ENCODE measurements around the gene MAEA.

The MAEA gene

GRCh38 chr4:1246111-1246881, 43.4 kb upstream of the MAEA start:
- Histone ChIP-seq H3K27me3 (ENCODE audit: insufficient read depth, low read depth, severe bottlenecking) (no peaks in the 10 kb centered on the region), H3K36me3 (peaks cover 62% of the 10 kb centered on the region), H3K9me3 (ENCODE audit: severe bottlenecking) (peaks cover 12% of the 10 kb centered on the region), H3K27ac (peak overlapping the region; percentile 97; the same call in 1 of the 2 replicates), H3K4me3 (ENCODE audit: low read depth, low read length) (no peak overlapping the region)
- DNase-seq = peak; percentile 9
- TF ChIP-seq, protein P1, sequence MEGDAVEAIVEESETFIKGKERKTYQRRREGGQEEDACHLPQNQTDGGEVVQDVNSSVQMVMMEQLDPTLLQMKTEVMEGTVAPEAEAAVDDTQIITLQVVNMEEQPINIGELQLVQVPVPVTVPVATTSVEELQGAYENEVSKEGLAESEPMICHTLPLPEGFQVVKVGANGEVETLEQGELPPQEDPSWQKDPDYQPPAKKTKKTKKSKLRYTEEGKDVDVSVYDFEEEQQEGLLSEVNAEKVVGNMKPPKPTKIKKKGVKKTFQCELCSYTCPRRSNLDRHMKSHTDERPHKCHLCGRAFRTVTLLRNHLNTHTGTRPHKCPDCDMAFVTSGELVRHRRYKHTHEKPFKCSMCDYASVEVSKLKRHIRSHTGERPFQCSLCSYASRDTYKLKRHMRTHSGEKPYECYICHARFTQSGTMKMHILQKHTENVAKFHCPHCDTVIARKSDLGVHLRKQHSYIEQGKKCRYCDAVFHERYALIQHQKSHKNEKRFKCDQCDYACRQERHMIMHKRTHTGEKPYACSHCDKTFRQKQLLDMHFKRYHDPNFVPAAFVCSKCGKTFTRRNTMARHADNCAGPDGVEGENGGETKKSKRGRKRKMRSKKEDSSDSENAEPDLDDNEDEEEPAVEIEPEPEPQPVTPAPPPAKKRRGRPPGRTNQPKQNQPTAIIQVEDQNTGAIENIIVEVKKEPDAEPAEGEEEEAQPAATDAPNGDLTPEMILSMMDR (IDR thresholded peaks at IDR 0.05; ENCODE audit: low read depth, low read length) = no peak

DNA sequence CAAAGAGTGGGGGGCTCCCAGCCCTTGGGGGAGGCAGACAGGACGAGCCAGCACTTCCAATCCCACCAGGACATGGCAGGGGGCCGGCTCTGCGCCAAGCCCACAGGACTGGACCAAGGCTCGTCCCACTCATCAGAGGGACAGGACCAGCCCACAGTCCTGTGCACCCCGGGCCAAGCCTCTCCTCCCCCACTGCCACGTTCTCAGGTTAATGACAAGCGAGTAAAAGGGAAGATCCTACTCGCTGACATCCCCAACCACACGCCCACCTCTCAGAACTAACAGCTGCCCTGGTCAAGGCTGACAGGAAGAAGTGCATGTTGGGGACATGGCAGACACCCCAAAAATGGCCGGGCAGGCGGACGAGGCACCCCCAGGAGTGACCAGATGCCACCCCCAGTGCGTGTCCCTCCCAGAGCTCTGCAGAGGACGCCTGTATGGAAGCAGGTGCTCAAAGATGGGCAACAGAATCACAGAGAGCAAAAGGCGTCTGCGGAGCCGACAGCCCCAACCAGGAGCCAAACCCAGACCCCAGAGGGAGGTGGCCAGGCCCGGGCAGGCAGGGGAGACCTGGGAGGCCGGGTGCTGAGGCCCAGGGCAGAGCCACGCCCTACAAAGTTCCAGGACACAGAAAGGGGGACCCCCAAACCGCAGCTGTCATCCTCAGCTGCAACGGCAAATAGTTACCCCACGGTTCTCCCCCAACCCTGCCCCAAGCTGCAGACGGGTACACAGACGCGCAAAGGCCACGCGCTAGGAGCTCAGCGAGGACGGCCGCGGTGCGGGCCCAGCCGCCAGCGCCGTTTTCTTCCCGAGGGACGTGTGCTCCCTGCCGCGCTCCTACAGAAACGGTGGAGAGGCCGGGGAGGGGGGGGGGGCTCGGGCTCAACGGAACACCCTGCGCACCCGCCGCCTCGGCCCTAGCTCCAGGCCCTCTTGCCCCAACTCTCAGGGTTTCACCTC, 42.5 kb upstream of the MAEA start:
- Histone ChIP-seq H3K27ac (peak overlapping the region; percentile 97), H3K27me3 (ENCODE audit: insufficient read depth, low read depth, severe bottlenecking) (no peaks in the 10 kb centered on the region), H3K36me3 (peaks cover 57% of the 10 kb centered on the region), H3K4me3 (ENCODE audit: low read depth, low read length) (peak overlapping the region; percentile 82), H3K9me3 (ENCODE audit: severe bottlenecking) (peaks cover 13% of the 10 kb centered on the region)
- DNase-seq = peak; percentile 20
- TF ChIP-seq, protein P1 (IDR thresholded peaks at IDR 0.05; ENCODE audit: low read depth, low read length) = no peak

DNA sequence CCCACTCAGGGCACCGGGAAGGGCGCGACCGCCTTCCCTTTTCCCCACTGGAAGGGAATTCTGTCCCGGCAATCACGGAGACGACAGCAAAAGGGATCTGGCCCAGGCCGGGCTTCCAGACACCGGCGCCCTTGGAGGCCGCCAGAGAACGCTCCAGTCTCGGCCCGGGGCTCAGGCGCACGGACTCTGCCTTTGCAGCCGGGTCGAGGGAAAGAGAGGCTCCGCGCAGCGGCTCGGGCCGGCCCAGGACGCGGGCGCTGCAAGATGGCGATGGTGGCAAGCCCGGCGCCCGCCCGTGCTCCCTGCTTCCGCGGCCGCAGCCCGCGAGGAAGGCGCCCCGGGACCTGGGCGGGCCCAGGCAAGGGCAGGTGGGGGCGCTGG, 41.8 kb upstream of the MAEA start:
- Histone ChIP-seq H3K4me3 (ENCODE audit: low read depth, low read length) (peak overlapping the region; percentile 82), H3K27me3 (ENCODE audit: insufficient read depth, low read depth, severe bottlenecking) (no peaks in the 10 kb centered on the region), H3K9me3 (ENCODE audit: severe bottlenecking) (peaks cover 13% of the 10 kb centered on the region), H3K27ac (peak overlapping the region; percentile 97), H3K36me3 (peaks cover 54% of the 10 kb centered on the region)
- DNase-seq = no peak
- TF ChIP-seq, protein P1 (IDR thresholded peaks at IDR 0.05; ENCODE audit: low read depth, low read length) = no peak

GRCh38 chr4:1248245-1249147, 41.2 kb upstream of the MAEA start, which contains the start of gene CTBP1:
Gene CTBP1 (minus strand): TSS chr4:1249130. CDS start chr4:1241331, 7,799 bp downstream.
- peak within 1 kb of the TSS; percentile 82 for H3K4me3 ChIP-seq (ENCODE audit: low read depth, low read length)
- TF ChIP-seq, protein P1 (IDR thresholded peaks at IDR 0.05; ENCODE audit: low read depth, low read length) = no peak
- H3K36me3 ChIP-seq = peaks cover 59% of the 10 kb centered on the region
- DNase-seq = peak; percentile 76
- H3K27ac ChIP-seq = peak within 1 kb of the TSS; percentile 99
- H3K9me3 ChIP-seq (ENCODE audit: severe bottlenecking) = peaks cover 19% of the 10 kb centered on the region
- H3K27me3 ChIP-seq (ENCODE audit: insufficient read depth, low read depth, severe bottlenecking) = no peaks in the 10 kb centered on the region

DNA sequence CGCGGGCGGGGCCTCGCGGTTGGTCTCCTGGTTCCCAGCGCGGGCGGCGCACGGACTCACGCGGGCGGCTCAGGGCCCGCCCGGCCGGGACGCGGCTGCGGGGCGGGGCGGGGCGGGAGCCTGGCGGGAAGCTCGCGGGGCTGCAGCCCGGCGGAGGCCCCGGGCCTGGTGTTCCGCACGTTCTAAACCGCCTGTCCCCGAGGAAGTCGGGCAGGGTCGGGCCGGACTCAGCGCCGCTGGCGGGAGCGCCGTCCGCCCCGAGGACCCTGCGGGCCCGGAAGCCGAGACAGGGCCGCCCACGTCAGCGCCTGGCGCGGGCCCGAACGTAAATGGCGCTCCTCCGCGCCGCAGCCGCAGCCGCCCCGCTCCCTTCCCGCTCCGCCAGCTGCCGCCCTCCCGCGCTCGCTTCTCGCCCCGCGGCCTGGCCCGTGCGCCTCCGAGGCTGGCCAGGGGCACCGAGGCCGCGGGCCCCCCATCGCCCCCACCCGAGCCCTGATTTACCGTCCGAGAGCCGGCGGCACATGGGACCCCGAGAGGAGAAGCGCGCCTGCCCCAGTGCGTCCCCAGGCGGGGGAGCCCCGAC, 40.5 kb upstream of the MAEA start:
- DNase-seq = peak; percentile 85
- H3K4me3 ChIP-seq (ENCODE audit: low read depth, low read length) = peak overlapping the region; percentile 66
- H3K27ac ChIP-seq = peak overlapping the region; percentile 99
- H3K27me3 ChIP-seq (ENCODE audit: insufficient read depth, low read depth, severe bottlenecking) = no peaks in the 10 kb centered on the region
- H3K9me3 ChIP-seq (ENCODE audit: severe bottlenecking) = peaks cover 19% of the 10 kb centered on the region
- H3K36me3 ChIP-seq = peaks cover 54% of the 10 kb centered on the region
- TF ChIP-seq, protein P1 (IDR thresholded peaks at IDR 0.05; ENCODE audit: low read depth, low read length) = 0 out of 2 replicates have a peak, but pooled peaks have one; percentile 2

All from WERI-Rb-1 (cell line).